OCI-LY7 (cell line): ENCODE measurements around the gene EIF3M. TPM values are rescaled to one million over a fixed set of nuclear protein-coding genes. Genes with fewer than 3 reads are reported as not detected.

Experiments
- Bru-seq: library from RNA; stranded (reverse); fragments of 400-500 nt; gene quantifications from one replicate; lab custom pipeline; 2021; lab: Mats Ljungman, UMichigan
- BruChase-seq, 2 experiments: library from RNA; stranded (reverse); fragments of 400-500 nt; gene quantifications; one replicate each; lab custom pipeline; 2021; lab: Mats Ljungman, UMichigan
- BruUV-seq: library from RNA; stranded (reverse); fragments of 400-500 nt; replicated peaks from 2 replicates; lab custom pipeline; 2021; lab: Mats Ljungman, UMichigan
- CTCF ChIA-PET: fragments of 300-600 bp; sonication (Branson Sonifier 250); formaldehyde crosslinking; loops from one replicate; lab custom pipeline; 2022; ENCODE audit warnings: antibody characterized with exemption; ENCODE audit not compliant: unreplicated experiment; lab: Charles Lee
- POLR2A ChIA-PET: fragments of 300-600 bp; sonication (Branson Sonifier 250); formaldehyde crosslinking; loops from one replicate; lab custom pipeline; 2022; ENCODE audit warnings: antibody characterized with exemption; lab: Charles Lee
- DNase-seq: peaks from one replicate; pipeline ENCODE4 v3.0.0-alpha.2; 2015; ENCODE audit warnings: low spot score
- H2AFZ ChIP-seq: fragments of 200-600 bp; sonication (generic), shearing (Covaris generic); 2 replicates; pipeline ENCODE4 v1.6.1; 2014; ENCODE audit warnings: mild to moderate bottlenecking, antibody characterized with exemption, low read length, moderate library complexity
- H3K27ac ChIP-seq: fragments of 200-600 bp; sonication (generic); 2 replicates; pipeline ENCODE4 v1.5.1; 2014; ENCODE audit warnings: mixed run types, low read depth, mild to moderate bottlenecking, moderate library complexity, low read length, inconsistent platforms; ENCODE audit not compliant: poor library complexity, severe bottlenecking
- H3K36me3 ChIP-seq: fragments of 200-600 bp; sonication (generic); 2 replicates; pipeline ENCODE4 v1.6.1; 2014; ENCODE audit warnings: mild to moderate bottlenecking, antibody characterized with exemption, low read length, moderate library complexity, mixed read lengths; ENCODE audit not compliant: insufficient read depth
- H3K4me1 ChIP-seq: fragments of 200-600 bp; sonication (generic); 2 replicates; pipeline ENCODE4 v1.5.1; 2014; ENCODE audit warnings: mild to moderate bottlenecking, low read length; ENCODE audit not compliant: insufficient read depth, poor library complexity, severe bottlenecking
- H3K4me2 ChIP-seq: fragments of 200-600 bp; sonication (generic); 2 replicates; pipeline ENCODE4 v1.6.1; 2014; ENCODE audit warnings: mild to moderate bottlenecking, low read length
- H3K4me3 ChIP-seq: fragments of 200-600 bp; sonication (generic); 2 replicates; pipeline ENCODE4 v1.5.1; 2014; ENCODE audit warnings: mild to moderate bottlenecking, low read depth, low read length; ENCODE audit not compliant: poor library complexity, severe bottlenecking
- H3K79me2 ChIP-seq: fragments of 200-600 bp; sonication (generic); 2 replicates; pipeline ENCODE4 v1.6.1; 2016; ENCODE audit warnings: low read depth, mild to moderate bottlenecking, low read length, moderate library complexity, mixed read lengths; ENCODE audit not compliant: insufficient read depth
- H3K9me2 ChIP-seq: fragments of 200-600 bp; sonication (generic); 2 replicates; pipeline ENCODE4 v1.6.1; 2016; ENCODE audit warnings: mild to moderate bottlenecking, low read length, mixed read lengths; ENCODE audit not compliant: insufficient read depth
- H3K9me3 ChIP-seq: fragments of 200-600 bp; sonication (generic); 2 replicates; pipeline ENCODE4 v1.6.1; 2014; ENCODE audit warnings: mild to moderate bottlenecking, mixed run types, low read length, mixed read lengths
- H4K20me1 ChIP-seq: fragments of 200-600 bp; sonication (generic); 2 replicates; pipeline ENCODE4 v1.6.1; 2014; ENCODE audit warnings: mild to moderate bottlenecking, antibody characterized with exemption, low read length, moderate library complexity, mixed read lengths; ENCODE audit not compliant: insufficient read depth
- EZH2phosphoT487 ChIP-seq: fragments of 200-600 bp; sonication (generic); IDR thresholded peaks from 2 replicates; pipeline ENCODE4 v1.6.1; 2018; ENCODE audit warnings: low read depth, borderline replicate concordance, mild to moderate bottlenecking, mixed run types, antibody characterized with exemption, low read length, moderate library complexity, mixed read lengths
- intact Hi-C: fragments of 100-400 bp; cut with micrococcal nuclease; formaldehyde crosslinking; loops from one replicate; pipeline ENCODE4 v1.10.0; 2022; ENCODE audit not compliant: unreplicated experiment
- long read RNA-seq: library from polyadenylated mRNA; stranded (forward); transcript quantifications from one replicate; pipeline ENCODE4 v2.0.0, GENCODE V29; 2022
- total RNA-seq, 2 experiments: library from RNA; depleted of rRNA in 1 of 2; stranded (reverse); fragments of >200 nt in 1 of 2; shearing (Covaris generic) in 1 of 2; gene quantifications; 2 replicates each; pipeline ENCODE4 v1.2.3, GENCODE V29; 2014 to 2022
- TF ChIP-seq, protein P1 (sequence below): fragments of 200-600 bp; sonication (generic); conservative IDR thresholded peaks from 2 replicates; pipeline ENCODE4 v1.5.1; 2014; ENCODE audit warnings: mild to moderate bottlenecking, antibody characterized with exemption, low read length, moderate library complexity, mixed read lengths

EIF3M gene
- 377 and 385 TPM in 2 replicates for total RNA-seq (2014; rRNA removed; shearing (Covaris generic))
- total RNA-seq (2022): 329 and 352 TPM in 2 replicates
- percentile 97 among the genes with signal in this experiment for Bru-seq, nascent RNA
- BruChase-seq, experiment 1, labeled RNA remaining after a 6-hour chase: percentile 97 among the genes with signal in this experiment
- BruChase-seq, experiment 2, labeled RNA remaining after a 2-hour chase: percentile 95 among the genes with signal in this experiment
- long read RNA-seq, full-length matches to known transcripts: 384 of 453 reads
- long read RNA-seq, partial matches to known transcripts: 7 of 453 reads
- long read RNA-seq, other reads (novel, unspliced or antisense): 62 of 453 reads

DNA sequence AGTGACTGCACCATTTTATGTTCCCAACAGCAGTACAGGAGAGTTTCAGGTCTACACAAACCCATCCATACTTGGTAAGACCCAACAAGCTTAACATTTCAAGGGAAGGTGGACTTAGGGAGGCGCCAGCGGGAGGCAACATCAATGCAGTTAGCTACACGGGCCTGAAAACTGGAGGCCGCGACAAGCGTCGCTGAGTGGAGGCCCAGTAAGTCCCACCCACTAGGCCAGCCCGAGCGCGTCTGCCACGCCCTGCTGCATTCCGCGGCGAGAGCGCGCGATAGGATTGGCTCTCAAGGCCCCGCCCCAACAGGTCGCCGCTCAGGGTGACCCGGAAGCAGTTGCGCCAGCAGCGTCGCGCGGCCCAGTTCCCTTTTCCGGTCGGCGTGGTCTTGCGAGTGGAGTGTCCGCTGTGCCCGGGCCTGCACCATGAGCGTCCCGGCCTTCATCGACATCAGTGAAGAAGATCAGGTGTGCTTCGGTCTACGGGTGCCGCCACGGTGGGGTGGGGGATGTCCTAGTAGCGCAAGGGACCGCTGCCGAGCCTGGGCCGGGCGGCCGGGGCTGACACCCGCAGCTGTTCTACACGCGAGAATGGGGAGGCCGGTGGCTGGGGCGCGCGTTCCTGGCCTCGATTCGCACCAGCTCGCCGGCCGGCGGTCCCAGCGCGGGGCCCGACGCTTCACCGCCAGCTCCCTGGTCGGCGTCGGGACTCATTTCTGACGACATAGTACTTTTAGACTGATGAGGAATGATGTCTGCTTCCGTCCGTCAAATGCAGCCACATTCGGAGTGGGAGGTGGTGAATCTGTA, at the start of gene EIF3M:
TSS of gene EIF3M (plus strand) at position 373 of the 813 bp plus-strand sequence. CDS start at position 430, 57 bp downstream.
- BruUV-seq: TSS peak; percentile 71
- peaks cover 39% of the 10 kb centered on the region for H4K20me1 ChIP-seq
- ChIA-PET POLR2A (interaction anchor here (0.6 to 1.6 kb wide), 6 partner anchors 11 to 279 kb away, joined by 3 to 6 read pairs (median 4); no protein-coding TSS in a partner anchor), CTCF (interaction anchor here (0.6 kb wide), 1 partner anchor 11 kb away, joined by 4 read pairs; no protein-coding TSS in a partner anchor)
- H3K4me2 ChIP-seq: peak within 1 kb of the TSS; percentile 96
- peaks cover 32% of the 10 kb centered on the region for H3K36me3 ChIP-seq
- intact Hi-C loops: loop anchor here (5.0 to 10.0 kb wide), 3 partner anchors 199 to 581 kb away; partner anchors contain the start of genes CSTF3 and QSER1
- H3K4me1 ChIP-seq: peaks cover 32% of the 10 kb centered on the region
- H3K9me3 ChIP-seq: no peaks in the 10 kb centered on the region
- H3K9me2 ChIP-seq: no peaks in the 10 kb centered on the region
- peaks cover 50% of the 10 kb centered on the region for H3K79me2 ChIP-seq
- peak within 1 kb of the TSS; percentile 98 for H3K4me3 ChIP-seq
- TF ChIP-seq, protein P1, sequence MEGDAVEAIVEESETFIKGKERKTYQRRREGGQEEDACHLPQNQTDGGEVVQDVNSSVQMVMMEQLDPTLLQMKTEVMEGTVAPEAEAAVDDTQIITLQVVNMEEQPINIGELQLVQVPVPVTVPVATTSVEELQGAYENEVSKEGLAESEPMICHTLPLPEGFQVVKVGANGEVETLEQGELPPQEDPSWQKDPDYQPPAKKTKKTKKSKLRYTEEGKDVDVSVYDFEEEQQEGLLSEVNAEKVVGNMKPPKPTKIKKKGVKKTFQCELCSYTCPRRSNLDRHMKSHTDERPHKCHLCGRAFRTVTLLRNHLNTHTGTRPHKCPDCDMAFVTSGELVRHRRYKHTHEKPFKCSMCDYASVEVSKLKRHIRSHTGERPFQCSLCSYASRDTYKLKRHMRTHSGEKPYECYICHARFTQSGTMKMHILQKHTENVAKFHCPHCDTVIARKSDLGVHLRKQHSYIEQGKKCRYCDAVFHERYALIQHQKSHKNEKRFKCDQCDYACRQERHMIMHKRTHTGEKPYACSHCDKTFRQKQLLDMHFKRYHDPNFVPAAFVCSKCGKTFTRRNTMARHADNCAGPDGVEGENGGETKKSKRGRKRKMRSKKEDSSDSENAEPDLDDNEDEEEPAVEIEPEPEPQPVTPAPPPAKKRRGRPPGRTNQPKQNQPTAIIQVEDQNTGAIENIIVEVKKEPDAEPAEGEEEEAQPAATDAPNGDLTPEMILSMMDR: no peak
- TF ChIP-seq EZH2phosphoT487: no peak
- peak within 1 kb of the TSS; percentile 81 for H2AFZ ChIP-seq
- H3K27ac ChIP-seq: peak within 1 kb of the TSS; percentile 72
- DNase-seq: peak; percentile 98

DNA sequence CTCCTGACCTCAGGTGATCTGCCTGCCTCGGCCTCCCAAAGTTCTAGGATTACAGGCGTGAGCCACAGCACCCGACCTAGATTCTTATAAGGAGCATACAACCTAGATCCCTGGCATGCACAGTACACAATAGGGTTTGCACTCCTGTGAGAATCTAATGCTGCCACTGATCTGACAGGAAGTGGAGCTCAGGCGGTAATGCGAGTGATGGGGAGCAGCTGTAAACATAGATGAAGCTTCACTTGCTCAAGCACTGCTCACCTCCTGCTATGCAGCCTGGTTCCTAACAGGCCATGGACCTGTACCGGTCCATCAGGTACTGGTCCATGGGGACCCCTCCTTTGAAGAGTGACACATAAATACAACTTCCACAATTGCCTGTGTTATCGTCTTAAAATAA, 44.8 kb upstream of the EIF3M start:
- H4K20me1 ChIP-seq: no peaks in the 10 kb centered on the region
- no peak overlapping the region for H2AFZ ChIP-seq
- no peaks in the 10 kb centered on the region for H3K9me2 ChIP-seq
- H3K4me1 ChIP-seq: no peaks in the 10 kb centered on the region
- no peaks in the 10 kb centered on the region for H3K79me2 ChIP-seq
- H3K4me3 ChIP-seq: no peak overlapping the region
- no peak overlapping the region for H3K27ac ChIP-seq
- DNase-seq: no peak
- no peaks in the 10 kb centered on the region for H3K36me3 ChIP-seq
- H3K4me2 ChIP-seq: no peak overlapping the region
- no TSS peak for BruUV-seq
- TF ChIP-seq EZH2phosphoT487: no peak
- TF ChIP-seq, protein P1: no peak
- ChIA-PET CTCF (no interaction called here), POLR2A (interaction anchor here (0.7 to 1.1 kb wide), 3 partner anchors 39 to 129 kb away, joined by 3 to 8 read pairs (median 6); no protein-coding TSS in a partner anchor)
- H3K9me3 ChIP-seq: no peaks in the 10 kb centered on the region
- intact Hi-C loops: no loop called here
